Activated CD4-positive, alpha-beta T cell treated with anti-CD3 and anti-CD28 coated beads, Interleukin-2, amount 10 ng/mL, durations not matched to agents 7 days and 5 days (primary cell): ENCODE results near the gene PALS1. TPM values are rescaled to one million over a fixed set of nuclear protein-coding genes. Genes with fewer than 3 reads are reported as not detected.

Experiments
- CTCF ChIA-PET: fragments of 350-600 bp; sonication (Branson Sonifier 250); formaldehyde crosslinking; loops from one replicate; lab custom pipeline; 2021; ENCODE audit warnings: antibody characterized with exemption; lab: Charles Lee
- POLR2A ChIA-PET: fragments of 350-600 bp; sonication (Branson Sonifier 250); formaldehyde crosslinking; loops from one replicate; lab custom pipeline; 2021; ENCODE audit warnings: antibody characterized with exemption; lab: Charles Lee
- DNase-seq: peaks from one replicate; pipeline ENCODE4 v3.0.0-alpha.2; 2020
- H3K27ac Mint-ChIP-seq: one replicate; pipeline ENCODE4 v1.8.0; 2021; ENCODE audit warnings: mild to moderate bottlenecking, moderate library complexity, mixed read lengths
- H3K27me3 Mint-ChIP-seq: one replicate; pipeline ENCODE4 v1.8.0; 2021; ENCODE audit warnings: mixed read lengths
- H3K36me3 Mint-ChIP-seq: one replicate; pipeline ENCODE4 v1.8.0; 2021; ENCODE audit warnings: low read depth, mixed read lengths
- H3K4me1 Mint-ChIP-seq: one replicate; pipeline ENCODE4 v1.8.0; 2021; ENCODE audit warnings: mixed read lengths
- H3K4me3 Mint-ChIP-seq: one replicate; pipeline ENCODE4 v1.8.0; 2021; ENCODE audit warnings: mild to moderate bottlenecking, moderate library complexity, mixed read lengths
- H3K9me3 Mint-ChIP-seq: one replicate; pipeline ENCODE4 v1.8.0; 2021; ENCODE audit warnings: mixed read lengths
- total RNA-seq, 2 experiments: library from RNA; stranded (reverse); gene quantifications; one replicate each; pipeline ENCODE4 v1.2.3, GENCODE V29; 2021

Gene PALS1
- total RNA-seq, 2 experiments from 2014 or later = 6.7 to 7.1 TPM

- H3K9me3 Mint-ChIP-seq = no peaks in the 10 kb centered on the region
- POLR2A ChIA-PET = interaction anchor here (0.7 kb wide), 1 partner anchor 245 kb away, joined by 3 read pairs; no protein-coding TSS in a partner anchor
These were observed 8.6 kb upstream of the PALS1 start for GRCh38 chr14:67232621-67233020.

GRCh38 chr14:67237591-67237990 lies 3.6 kb upstream of the PALS1 start:
- no peak for DNase-seq
- Mint-ChIP-seq H3K4me3 (no peak overlapping the region), H3K9me3 (no peaks in the 10 kb centered on the region), H3K27me3 (peaks cover 23% of the 10 kb centered on the region), H3K4me1 (peaks cover 14% of the 10 kb centered on the region), H3K36me3 (no peaks in the 10 kb centered on the region), H3K27ac (no peak overlapping the region)
- CTCF ChIA-PET = no interaction called here
- POLR2A ChIA-PET = no interaction called here

More at GRCh38 chr14:67232621-67233020, 8.6 kb upstream of the PALS1 start:
- Mint-ChIP-seq H3K4me1 (no peaks in the 10 kb centered on the region), H3K4me3 (no peak overlapping the region), H3K27me3 (peaks cover 7% of the 10 kb centered on the region), H3K36me3 (no peaks in the 10 kb centered on the region), H3K27ac (no peak overlapping the region)
- CTCF ChIA-PET = no interaction called here
- no peak for DNase-seq

- ChIA-PET POLR2A (no interaction called here), CTCF (interaction anchor here (0.9 kb wide), 1 partner anchor 120 kb away, joined by 3 read pairs; the partner anchor contains the start of gene ATP6V1D)
- Mint-ChIP-seq H3K4me1 (peaks cover 18% of the 10 kb centered on the region), H3K27ac (no peak overlapping the region), H3K36me3 (no peaks in the 10 kb centered on the region), H3K27me3 (peaks cover 23% of the 10 kb centered on the region), H3K4me3 (peak overlapping the region; percentile 7), H3K9me3 (no peaks in the 10 kb centered on the region)
- DNase-seq = no peak
These were observed 1.7 kb upstream of the PALS1 start for GRCh38 chr14:67239582-67239981.

- peak overlapping the region; percentile 85 for H3K4me3 Mint-ChIP-seq
- ChIA-PET POLR2A (interaction anchor here (0.7 kb wide), 1 partner anchor 526 kb away, joined by 5 read pairs; no protein-coding TSS in a partner anchor), CTCF (interaction anchor here (1.1 kb wide), 1 partner anchor 12 kb away, joined by 3 read pairs; no protein-coding TSS in a partner anchor)
- peaks cover 23% of the 10 kb centered on the region for H3K27me3 Mint-ChIP-seq
- peak overlapping the region; percentile 92 for H3K27ac Mint-ChIP-seq
- H3K4me1 Mint-ChIP-seq = peaks cover 18% of the 10 kb centered on the region
- no peaks in the 10 kb centered on the region for H3K9me3 Mint-ChIP-seq
- no peaks in the 10 kb centered on the region for H3K36me3 Mint-ChIP-seq
- DNase-seq = peak; percentile 36
These were observed 885 bp upstream of the PALS1 start for GRCh38 chr14:67240168-67240932.

GRCh38 chr14:67240978-67241410 lies 241 bp upstream of the PALS1 start:
- peak overlapping the region; percentile 92 for H3K27ac Mint-ChIP-seq
- no peaks in the 10 kb centered on the region for H3K36me3 Mint-ChIP-seq
- DNase-seq = peak; percentile 94
- ChIA-PET POLR2A (interaction anchor here (0.7 kb wide), 1 partner anchor 526 kb away, joined by 5 read pairs; no protein-coding TSS in a partner anchor), CTCF (interaction anchor here (0.6 to 1.1 kb wide), 2 partner anchors 11 to 560 kb away, joined by 3 to 4 read pairs; no protein-coding TSS in a partner anchor)
- H3K4me3 Mint-ChIP-seq = peak overlapping the region; percentile 85
- peaks cover 23% of the 10 kb centered on the region for H3K27me3 Mint-ChIP-seq
- H3K9me3 Mint-ChIP-seq = no peaks in the 10 kb centered on the region
- H3K4me1 Mint-ChIP-seq = peaks cover 18% of the 10 kb centered on the region

GRCh38 chr14:67242168-67242420 lies 859 bp downstream of the PALS1 start:
- ChIA-PET CTCF (interaction anchor here (0.7 kb wide), 1 partner anchor 247 kb away, joined by 4 read pairs; the partner anchor contains the start of gene TMEM229B), POLR2A (no interaction called here)

GRCh38 chr14:67245104-67245503 lies 3.9 kb downstream of the PALS1 start:
- ChIA-PET CTCF (no interaction called here), POLR2A (no interaction called here)
- Mint-ChIP-seq H3K9me3 (no peaks in the 10 kb centered on the region), H3K27ac (no peak overlapping the region), H3K4me1 (peaks cover 15% of the 10 kb centered on the region), H3K27me3 (peaks cover 2% of the 10 kb centered on the region), H3K4me3 (no peak overlapping the region), H3K36me3 (no peaks in the 10 kb centered on the region)
- no peak for DNase-seq

More at GRCh38 chr14:67242168-67242420, 859 bp downstream of the PALS1 start:
- Mint-ChIP-seq H3K27ac (peak overlapping the region; percentile 87), H3K27me3 (peaks cover 18% of the 10 kb centered on the region), H3K36me3 (no peaks in the 10 kb centered on the region), H3K4me3 (peak overlapping the region; percentile 85), H3K9me3 (no peaks in the 10 kb centered on the region), H3K4me1 (peaks cover 18% of the 10 kb centered on the region)
- no peak for DNase-seq

GRCh38 chr14:67251573-67252226 lies 10.5 kb downstream of the PALS1 start:
- no peak for DNase-seq
- Mint-ChIP-seq H3K27me3 (no peaks in the 10 kb centered on the region), H3K27ac (no peak overlapping the region), H3K36me3 (no peaks in the 10 kb centered on the region), H3K9me3 (no peaks in the 10 kb centered on the region), H3K4me3 (no peak overlapping the region), H3K4me1 (peaks cover 2% of the 10 kb centered on the region)
- POLR2A ChIA-PET = no interaction called here
- CTCF ChIA-PET = interaction anchor here (1.1 kb wide), 1 partner anchor 11 kb away, joined by 3 read pairs; the partner anchor contains the start of gene PALS1

- H3K4me3 Mint-ChIP-seq = no peak overlapping the region
- no peaks in the 10 kb centered on the region for H3K36me3 Mint-ChIP-seq
- peaks cover 2% of the 10 kb centered on the region for H3K4me1 Mint-ChIP-seq
- no peaks in the 10 kb centered on the region for H3K27me3 Mint-ChIP-seq
- ChIA-PET CTCF (no interaction called here), POLR2A (no interaction called here)
- no peaks in the 10 kb centered on the region for H3K9me3 Mint-ChIP-seq
- H3K27ac Mint-ChIP-seq = no peak overlapping the region
- DNase-seq = no peak
These were observed 11.9 kb downstream of the PALS1 start for GRCh38 chr14:67253076-67253635.

- CTCF ChIA-PET = no interaction called here
- no peak for DNase-seq
- POLR2A ChIA-PET = no interaction called here
These were observed 16.7 kb downstream of the PALS1 start for GRCh38 chr14:67257906-67258305.

GRCh38 chr14:67260965-67261364 lies 19.7 kb downstream of the PALS1 start:
- H3K36me3 Mint-ChIP-seq = no peaks in the 10 kb centered on the region
- ChIA-PET POLR2A (no interaction called here), CTCF (interaction anchor here (1.2 kb wide), 1 partner anchor 16 kb away, joined by 3 read pairs; no protein-coding TSS in a partner anchor)
- no peak overlapping the region for H3K27ac Mint-ChIP-seq
- H3K4me1 Mint-ChIP-seq = no peaks in the 10 kb centered on the region
- DNase-seq = no peak
- H3K9me3 Mint-ChIP-seq = no peaks in the 10 kb centered on the region
- no peaks in the 10 kb centered on the region for H3K27me3 Mint-ChIP-seq
- no peak overlapping the region for H3K4me3 Mint-ChIP-seq

More at GRCh38 chr14:67257906-67258305, 16.7 kb downstream of the PALS1 start:
- Mint-ChIP-seq H3K36me3 (no peaks in the 10 kb centered on the region), H3K27me3 (no peaks in the 10 kb centered on the region), H3K4me3 (no peak overlapping the region), H3K9me3 (no peaks in the 10 kb centered on the region), H3K4me1 (peaks cover 1% of the 10 kb centered on the region), H3K27ac (no peak overlapping the region)

GRCh38 chr14:67263499-67264149 lies 22.4 kb downstream of the PALS1 start:
- Mint-ChIP-seq H3K4me3 (no peak overlapping the region), H3K4me1 (peaks cover 8% of the 10 kb centered on the region), H3K27ac (no peak overlapping the region), H3K9me3 (no peaks in the 10 kb centered on the region), H3K36me3 (no peaks in the 10 kb centered on the region), H3K27me3 (no peaks in the 10 kb centered on the region)
- POLR2A ChIA-PET = no interaction called here
- no peak for DNase-seq
- CTCF ChIA-PET = interaction anchor here (1.1 kb wide), 1 partner anchor 96 kb away, joined by 3 read pairs; the partner anchor contains the start of gene ATP6V1D
